Vagina (tissue), 2 donors: ENCODE results near the gene PHRF1.

Source experiments
- POLR2AphosphoS5 ChIP-seq, 2 donors: sonication (generic); formaldehyde crosslinking; IDR thresholded peaks; one replicate each; pipeline ENCODE4 v1.9.0; 2017; ENCODE audit warnings: antibody characterized with exemption in 2 of 2, mild to moderate bottlenecking in 2 of 2, low read depth in 1 of 2; ENCODE audit not compliant: insufficient read depth in 1 of 2
- TF ChIP-seq, protein P1 (sequence below), 3 experiments: fragments of 450-650 bp in 2 of 3; fragments of 200-600 bp in 1 of 3; sonication (generic) in 1 of 3; IDR thresholded peaks; one replicate each; pipeline ENCODE4 v1.5.1; 2017 to 2019; ENCODE audit warnings: antibody characterized with exemption in 3 of 3, mild to moderate bottlenecking in 2 of 3, moderate library complexity in 2 of 3

GRCh38 chr11:626475-627307 lies 50.4 kb downstream of the PHRF1 start, which contains the start of gene SCT:
- TF ChIP-seq, protein P1, sequence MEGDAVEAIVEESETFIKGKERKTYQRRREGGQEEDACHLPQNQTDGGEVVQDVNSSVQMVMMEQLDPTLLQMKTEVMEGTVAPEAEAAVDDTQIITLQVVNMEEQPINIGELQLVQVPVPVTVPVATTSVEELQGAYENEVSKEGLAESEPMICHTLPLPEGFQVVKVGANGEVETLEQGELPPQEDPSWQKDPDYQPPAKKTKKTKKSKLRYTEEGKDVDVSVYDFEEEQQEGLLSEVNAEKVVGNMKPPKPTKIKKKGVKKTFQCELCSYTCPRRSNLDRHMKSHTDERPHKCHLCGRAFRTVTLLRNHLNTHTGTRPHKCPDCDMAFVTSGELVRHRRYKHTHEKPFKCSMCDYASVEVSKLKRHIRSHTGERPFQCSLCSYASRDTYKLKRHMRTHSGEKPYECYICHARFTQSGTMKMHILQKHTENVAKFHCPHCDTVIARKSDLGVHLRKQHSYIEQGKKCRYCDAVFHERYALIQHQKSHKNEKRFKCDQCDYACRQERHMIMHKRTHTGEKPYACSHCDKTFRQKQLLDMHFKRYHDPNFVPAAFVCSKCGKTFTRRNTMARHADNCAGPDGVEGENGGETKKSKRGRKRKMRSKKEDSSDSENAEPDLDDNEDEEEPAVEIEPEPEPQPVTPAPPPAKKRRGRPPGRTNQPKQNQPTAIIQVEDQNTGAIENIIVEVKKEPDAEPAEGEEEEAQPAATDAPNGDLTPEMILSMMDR (IDR thresholded peaks at IDR 0.05): no peak
- no peak for TF ChIP-seq POLR2AphosphoS5 (IDR thresholded peaks at IDR 0.05; ENCODE audit: insufficient read depth in 1 of 2, low read depth in 1 of 2)
